HL-60/S4 treated with phorbol 12-myristate 13-acetate at 8.2 ng/mL for 4 days and 3 days (cell line): ENCODE measurements around the gene LOXL1.

ENCODE experiments used
- in situ Hi-C: fragments of 300-500 bp; cut with MboI; formaldehyde crosslinking; loops from 2 replicates; pipeline ENCODE4 v1.15.0; 2022; ENCODE audit warnings: low sequenced_read_pairs

LOXL1 gene

GRCh38 chr15:73921254-73921925 is 4.9 kb upstream of the LOXL1 start:
- in situ Hi-C loops, result no loop called here

- in situ Hi-C loops, result no loop called here
Observed at GRCh38 chr15:73922186-73923151, 3.8 kb upstream of the LOXL1 start.

- in situ Hi-C loops, result no loop called here
Observed at GRCh38 chr15:73923156-73923487, 3.1 kb upstream of the LOXL1 start.

GRCh38 chr15:73923488-73924164 is 2.6 kb upstream of the LOXL1 start:
- in situ Hi-C loops, result no loop called here

GRCh38 chr15:73924171-73924921 is 1.9 kb upstream of the LOXL1 start:
- in situ Hi-C loops, result no loop called here

- in situ Hi-C loops, result no loop called here
Observed at GRCh38 chr15:73925848-73926218, 429 bp upstream of the LOXL1 start.

GRCh38 chr15:73927003-73927475 is 777 bp downstream of the LOXL1 start:
- in situ Hi-C loops, result no loop called here

- in situ Hi-C loops, result no loop called here
Observed at GRCh38 chr15:73927476-73928240, 1.4 kb downstream of the LOXL1 start.

GRCh38 chr15:73928241-73928579 is 1.9 kb downstream of the LOXL1 start:
- in situ Hi-C loops, result no loop called here

- in situ Hi-C loops, result no loop called here
Observed at GRCh38 chr15:73928971-73929627, 2.8 kb downstream of the LOXL1 start.

GRCh38 chr15:73930371-73930770 is 4.1 kb downstream of the LOXL1 start:
- in situ Hi-C loops, result no loop called here

GRCh38 chr15:73930790-73931281 is 4.6 kb downstream of the LOXL1 start:
- in situ Hi-C loops, result no loop called here

GRCh38 chr15:73931441-73931840 is 5.2 kb downstream of the LOXL1 start:
- in situ Hi-C loops, result no loop called here

GRCh38 chr15:73932381-73933191 is 6.3 kb downstream of the LOXL1 start:
- in situ Hi-C loops, result no loop called here

- in situ Hi-C loops, result no loop called here
Observed at GRCh38 chr15:73934281-73934680, 8.0 kb downstream of the LOXL1 start.

GRCh38 chr15:73935547-73935946 is 9.3 kb downstream of the LOXL1 start:
- in situ Hi-C loops, result no loop called here

GRCh38 chr15:73936181-73936580 is 9.9 kb downstream of the LOXL1 start:
- in situ Hi-C loops, result no loop called here

GRCh38 chr15:73936588-73937290 is 10.5 kb downstream of the LOXL1 start:
- in situ Hi-C loops, result no loop called here
